Esophagus (tissue), 2 donors: ENCODE data around the gene PDE8B. TPM values are rescaled to one million over a fixed set of nuclear protein-coding genes. Genes with fewer than 3 reads are reported as not detected.

Experiments used
- H3K27ac ChIP-seq, 2 donors: one replicate each; pipeline ENCODE4 v1.5.1; 2013; ENCODE audit warnings: low read depth in 2 of 2, mild to moderate bottlenecking in 2 of 2, inconsistent platforms in 1 of 2, low read length in 1 of 2, moderate library complexity in 1 of 2
- H3K27me3 ChIP-seq, 2 donors: one replicate each; pipeline ENCODE4 v1.6.1; 2013; ENCODE audit warnings: low read length in 2 of 2, control low read depth in 1 of 2, mild to moderate bottlenecking in 1 of 2; ENCODE audit not compliant: insufficient read depth in 2 of 2, control insufficient read depth in 1 of 2
- H3K36me3 ChIP-seq, 2 donors: one replicate each; pipeline ENCODE4 v1.6.1; 2013; ENCODE audit warnings: low read length in 1 of 2; ENCODE audit not compliant: control insufficient read depth in 2 of 2, insufficient read depth in 2 of 2
- H3K4me1 ChIP-seq, 2 donors: one replicate each; pipeline ENCODE4 v1.6.1; 2013; ENCODE audit warnings: low read length in 1 of 2; ENCODE audit not compliant: control insufficient read depth in 2 of 2, insufficient read depth in 2 of 2
- H3K4me3 ChIP-seq, 2 donors: one replicate each; pipeline ENCODE4 v1.5.1; 2013; ENCODE audit warnings: low read length in 2 of 2, mild to moderate bottlenecking in 2 of 2, low read depth in 1 of 2, moderate library complexity in 1 of 2
- H3K9me3 ChIP-seq, 2 donors: one replicate each; pipeline ENCODE4 v1.6.1; 2013; ENCODE audit warnings: mild to moderate bottlenecking in 2 of 2, low read depth in 1 of 2, low read length in 1 of 2, moderate library complexity in 1 of 2; ENCODE audit not compliant: control insufficient read depth in 2 of 2, insufficient read depth in 1 of 2
- WGBS, 2 donors: extraction: QIAGEN DNeasy Blood & Tissue Kit; methylation state at CpG; one replicate each; pipeline ENCODE4 v1.1.7; 2013; 5-methylcytosine and 5-hydroxymethylcytosine counted together
- polyA plus RNA-seq, 2 donors: library from polyadenylated mRNA; stranded (reverse); fragments of 200-250 nt; gene quantifications; one replicate each; pipeline ENCODE4 v1.2.3, GENCODE V29; 2013
- donor health status: healthy with polysubstance abuse.
- donor health status: Bipolar disorder and iron deficiency.

Gene PDE8B
- polyA plus RNA-seq, 2 donors: 0.31 to 0.66 TPM

DNA sequence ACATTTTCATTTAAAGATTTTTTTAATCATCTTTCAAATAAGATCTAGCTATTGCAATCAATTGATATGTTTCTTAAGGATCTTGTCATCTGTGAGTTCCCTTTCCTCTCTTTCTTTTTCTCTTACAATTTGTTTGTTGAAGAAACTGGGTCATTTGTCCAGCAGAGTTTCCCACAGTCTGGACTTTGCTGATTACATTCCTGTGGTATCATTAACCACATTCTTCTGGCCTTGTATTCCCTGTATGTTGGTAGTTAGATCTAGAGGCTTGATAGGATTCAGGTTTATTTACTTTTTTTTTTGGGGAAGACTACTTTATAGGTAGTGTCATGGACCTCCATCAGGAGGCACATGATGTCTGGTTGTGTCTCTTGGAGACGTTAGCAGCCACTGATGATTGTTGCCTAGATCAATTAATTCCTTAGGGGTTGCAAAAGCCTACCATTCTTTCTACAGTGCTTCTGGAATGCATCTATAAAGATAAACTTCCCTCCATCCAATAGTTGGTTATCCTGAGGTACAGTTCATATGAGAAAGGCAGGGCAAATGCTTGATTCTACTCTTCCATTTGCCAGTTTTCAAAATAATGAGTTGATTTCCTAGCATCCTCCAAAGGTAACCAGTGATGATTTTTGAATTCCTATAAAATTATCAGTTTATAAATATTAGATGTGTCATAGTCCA lies 14.3 kb downstream of the PDE8B start:
- Histone ChIP-seq H3K27ac (no peak overlapping the region), H3K36me3 (no peaks in the 10 kb centered on the region), H3K4me1 (no peaks in the 10 kb centered on the region), H3K4me3 (no peak overlapping the region), H3K27me3 (peaks cover 0 to under 1% of the 10 kb centered on the region in 2 donors), H3K9me3 (peaks cover 0 to 2% of the 10 kb centered on the region in 2 donors)
- 48 to 59% methylated on average over 1 of the region's 1 CpG for WGBS, 2 donors

DNA sequence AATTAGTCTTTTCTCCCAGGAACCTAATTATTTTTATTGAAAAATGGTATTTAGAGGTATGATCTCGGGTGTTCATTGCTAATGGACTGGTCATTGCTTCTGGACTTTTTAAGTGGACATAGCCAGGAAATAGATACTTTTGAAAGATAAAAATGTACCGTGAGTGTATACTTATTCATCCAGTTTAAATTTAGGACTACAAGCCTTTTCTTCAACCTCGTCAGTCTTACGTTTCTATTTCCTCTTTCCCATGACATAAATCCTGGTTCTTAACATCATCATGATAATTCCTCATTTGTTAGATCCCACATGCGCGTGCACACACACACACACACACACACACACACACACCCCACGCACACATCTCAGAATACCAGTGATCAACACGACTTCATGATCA lies 15.1 kb downstream of the PDE8B start:
- WGBS, 2 donors: 72 to 78% methylated on average over 8 of the region's 8 CpGs
- H3K4me1 ChIP-seq: no peaks in the 10 kb centered on the region
- H3K4me3 ChIP-seq: no peak overlapping the region
- H3K27ac ChIP-seq: no peak overlapping the region
- no peaks in the 10 kb centered on the region for H3K36me3 ChIP-seq
- peaks cover 0 to 2% of the 10 kb centered on the region in 2 donors for H3K9me3 ChIP-seq
- no peaks in the 10 kb centered on the region for H3K27me3 ChIP-seq

DNA sequence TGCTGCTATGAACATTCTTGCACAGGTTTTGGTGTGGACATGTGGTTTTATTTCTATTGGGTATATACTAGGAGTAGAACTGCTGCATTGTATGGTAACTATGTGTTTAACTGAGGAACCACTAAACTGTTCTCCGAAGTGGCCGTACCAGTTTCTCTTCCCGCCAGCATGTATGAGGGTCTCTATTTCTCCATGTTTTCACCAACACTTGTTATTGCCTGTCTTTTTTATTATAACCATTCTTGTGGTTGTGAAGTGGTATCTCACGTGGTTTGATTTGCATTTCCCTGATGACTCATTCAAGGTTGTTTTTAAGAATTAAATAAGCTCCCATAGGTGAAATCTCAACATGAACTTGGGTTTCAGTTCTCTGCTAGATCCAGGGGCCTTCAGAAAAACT lies 19.4 kb downstream of the PDE8B start:
- 84 to 85% methylated on average over 4 of the region's 4 CpGs for WGBS, 2 donors
- peaks cover 0 to 3% of the 10 kb centered on the region in 2 donors for H3K27me3 ChIP-seq

DNA sequence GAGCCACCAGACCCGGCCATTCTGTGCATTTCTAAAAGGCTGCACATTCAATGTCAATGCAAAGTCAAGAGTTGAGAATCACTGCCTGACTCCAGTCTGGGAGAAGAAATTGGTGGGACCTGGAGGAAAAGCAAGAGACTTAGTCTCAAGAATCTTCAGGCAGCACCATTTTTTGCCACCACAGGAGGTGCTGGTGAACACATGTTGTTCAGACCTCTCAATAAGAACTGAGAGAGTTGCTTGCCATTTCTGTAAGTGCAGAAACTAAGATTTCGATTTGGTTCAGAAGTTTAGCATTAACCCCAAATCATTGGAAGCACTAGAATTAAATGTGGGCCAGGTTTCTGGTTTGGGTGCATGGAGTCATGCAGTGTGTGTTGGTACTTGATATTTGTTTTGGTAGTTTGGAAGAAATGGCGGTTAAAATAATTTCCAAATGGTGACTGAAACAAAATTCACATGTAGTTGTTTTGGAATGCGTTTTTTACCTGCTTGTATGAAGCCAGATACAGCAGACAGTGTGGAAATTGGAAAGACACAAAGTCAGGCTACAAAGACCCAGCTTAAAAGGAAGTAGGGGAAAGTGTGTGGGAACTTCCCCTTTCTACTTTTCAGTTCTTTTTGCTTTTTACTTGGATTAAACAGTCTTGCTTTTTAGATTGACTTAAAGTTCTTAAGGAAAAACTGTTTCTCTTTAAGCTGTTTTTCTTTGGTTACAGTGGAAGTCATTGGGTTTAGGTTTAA lies 20.4 kb downstream of the PDE8B start:
- Histone ChIP-seq H3K4me3 (no peak overlapping the region), H3K9me3 (no peaks in the 10 kb centered on the region), H3K27me3 (peaks cover 0 to 3% of the 10 kb centered on the region in 2 donors), H3K36me3 (no peaks in the 10 kb centered on the region), H3K4me1 (no peaks in the 10 kb centered on the region), H3K27ac (no peak overlapping the region)
- WGBS, 2 donors: 82 to 84% methylated on average over 4 of the region's 4 CpGs

More for the DNA sequence above, 19.4 kb downstream of the PDE8B start:
- Histone ChIP-seq H3K27ac (no peak overlapping the region), H3K4me1 (no peaks in the 10 kb centered on the region), H3K9me3 (no peaks in the 10 kb centered on the region), H3K36me3 (no peaks in the 10 kb centered on the region), H3K4me3 (no peak overlapping the region)

DNA sequence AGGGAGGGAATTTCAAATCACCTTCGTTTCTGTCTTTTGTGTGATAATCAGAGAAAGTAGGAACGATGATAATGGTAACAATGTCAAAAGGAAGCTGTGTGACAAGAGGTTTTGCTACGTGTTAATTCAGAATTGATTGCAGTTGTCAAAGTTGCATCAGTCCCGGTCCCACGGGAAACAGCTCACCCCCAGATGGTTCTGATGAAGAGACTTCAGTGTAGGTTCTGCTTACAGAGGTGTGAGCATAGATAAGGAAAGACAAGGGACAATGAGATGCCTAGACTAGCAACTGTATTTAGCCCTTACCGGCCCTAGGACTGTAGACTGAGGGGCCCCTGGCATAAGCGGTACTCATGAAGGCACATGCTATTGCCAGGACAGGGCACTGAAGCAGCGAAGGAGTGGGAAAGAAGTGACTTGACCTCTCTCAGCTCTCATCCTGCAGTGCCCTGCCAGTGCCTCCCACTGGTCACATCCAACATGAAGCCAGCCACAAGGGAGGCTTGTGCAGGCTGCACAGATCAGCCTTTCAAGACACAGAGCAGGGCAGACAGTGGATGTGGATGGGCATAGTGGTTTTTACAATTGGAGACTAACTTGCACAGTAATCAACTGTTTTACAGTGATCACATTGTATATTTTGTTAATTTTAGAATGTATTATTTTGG lies 21.1 kb downstream of the PDE8B start:
- Histone ChIP-seq H3K27ac (no peak overlapping the region), H3K27me3 (peaks cover 0 to 5% of the 10 kb centered on the region in 2 donors), H3K4me1 (no peaks in the 10 kb centered on the region), H3K9me3 (no peaks in the 10 kb centered on the region), H3K4me3 (no peak overlapping the region), H3K36me3 (no peaks in the 10 kb centered on the region)
- 53 to 55% methylated on average over 8 of the region's 8 CpGs for WGBS, 2 donors

DNA sequence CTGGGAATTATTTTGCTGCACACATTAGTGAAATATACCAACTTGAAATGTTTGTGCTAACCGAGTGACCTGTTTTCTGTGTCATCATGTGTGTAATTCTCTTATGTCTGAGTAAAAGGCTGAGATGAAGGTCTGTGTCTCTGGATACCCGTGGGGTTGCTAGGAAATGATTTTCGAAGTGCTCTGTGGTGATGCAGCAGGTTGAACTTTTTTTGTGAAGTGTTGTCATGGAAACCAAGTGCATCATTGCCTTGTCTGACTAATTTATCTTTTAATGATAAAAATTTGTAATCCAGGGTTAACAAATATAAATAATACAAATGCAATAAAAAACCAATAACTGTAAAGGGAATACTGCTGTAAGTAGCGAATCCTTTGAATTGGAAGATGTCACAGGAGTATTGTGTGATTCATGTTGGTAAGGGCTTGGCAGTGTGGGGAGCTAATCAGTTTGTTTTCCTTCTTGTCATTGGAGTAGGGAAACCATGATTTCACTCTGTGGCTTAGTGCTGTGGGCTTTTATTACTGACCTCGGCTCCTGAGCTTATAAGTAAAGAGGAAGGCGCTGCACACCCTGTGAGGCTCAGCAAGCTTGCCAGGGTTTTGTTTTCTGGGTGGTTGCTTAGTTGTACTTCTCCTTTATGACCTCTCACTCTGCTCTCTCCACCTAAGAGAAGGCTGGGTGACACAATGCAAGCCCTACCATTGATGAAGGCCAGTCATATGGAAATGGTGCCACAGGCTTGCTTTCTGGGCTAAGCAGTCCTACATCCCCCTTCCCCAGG lies 22.3 kb downstream of the PDE8B start:
- Histone ChIP-seq H3K27ac (no peak overlapping the region), H3K4me3 (no peak overlapping the region), H3K9me3 (no peaks in the 10 kb centered on the region), H3K4me1 (no peaks in the 10 kb centered on the region), H3K27me3 (peaks cover 0 to 5% of the 10 kb centered on the region in 2 donors), H3K36me3 (no peaks in the 10 kb centered on the region)
- 70 to 75% methylated on average over 6 of the region's 6 CpGs for WGBS, 2 donors

DNA sequence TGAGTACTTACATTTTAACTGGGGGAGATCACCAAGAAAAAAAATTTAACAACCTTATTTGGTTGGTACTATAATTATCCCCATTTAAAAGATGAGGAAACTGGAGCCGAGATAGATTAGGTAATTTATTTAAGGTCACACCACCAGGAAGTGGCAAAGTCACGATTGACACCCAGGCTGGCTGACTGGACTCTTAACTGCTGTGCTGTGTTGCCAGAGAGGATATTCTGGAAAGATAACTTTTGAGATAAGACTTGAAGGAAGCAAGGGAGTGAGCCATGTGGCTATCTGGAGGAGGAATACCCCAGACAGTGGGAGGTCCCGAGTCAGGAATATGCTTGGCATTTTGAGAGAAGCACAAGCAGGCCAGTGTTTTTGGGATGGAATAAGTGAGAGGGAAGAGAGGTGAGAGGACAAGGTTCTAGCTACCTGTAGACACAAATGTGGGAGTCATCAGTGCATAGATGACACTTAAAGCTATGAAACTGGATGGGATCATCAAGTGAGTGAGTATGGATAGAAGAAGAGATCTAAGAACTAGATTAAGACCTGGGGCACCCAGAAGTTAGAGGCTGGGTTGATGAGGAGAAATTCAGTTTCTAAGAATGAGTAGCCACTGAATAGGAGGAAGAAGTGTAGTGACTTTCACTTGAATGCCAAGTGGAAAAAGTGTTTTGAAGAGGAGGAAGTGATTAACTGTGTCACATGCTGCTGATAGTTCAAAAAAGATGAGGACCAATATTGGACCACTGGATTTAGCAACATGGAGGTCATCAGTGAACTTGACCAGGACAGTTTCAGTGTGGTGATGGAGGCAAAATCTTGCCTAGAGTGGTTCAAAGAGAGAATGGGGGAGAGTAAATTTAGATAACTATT lies 25.6 kb downstream of the PDE8B start:
- no peaks in the 10 kb centered on the region for H3K36me3 ChIP-seq
- no peak overlapping the region for H3K27ac ChIP-seq
- H3K27me3 ChIP-seq: peaks cover 0 to 5% of the 10 kb centered on the region in 2 donors
- no peaks in the 10 kb centered on the region for H3K9me3 ChIP-seq
- H3K4me1 ChIP-seq: no peaks in the 10 kb centered on the region
- WGBS, 2 donors: 69 to 76% methylated on average over 3 of the region's 3 CpGs
- H3K4me3 ChIP-seq: no peak overlapping the region

DNA sequence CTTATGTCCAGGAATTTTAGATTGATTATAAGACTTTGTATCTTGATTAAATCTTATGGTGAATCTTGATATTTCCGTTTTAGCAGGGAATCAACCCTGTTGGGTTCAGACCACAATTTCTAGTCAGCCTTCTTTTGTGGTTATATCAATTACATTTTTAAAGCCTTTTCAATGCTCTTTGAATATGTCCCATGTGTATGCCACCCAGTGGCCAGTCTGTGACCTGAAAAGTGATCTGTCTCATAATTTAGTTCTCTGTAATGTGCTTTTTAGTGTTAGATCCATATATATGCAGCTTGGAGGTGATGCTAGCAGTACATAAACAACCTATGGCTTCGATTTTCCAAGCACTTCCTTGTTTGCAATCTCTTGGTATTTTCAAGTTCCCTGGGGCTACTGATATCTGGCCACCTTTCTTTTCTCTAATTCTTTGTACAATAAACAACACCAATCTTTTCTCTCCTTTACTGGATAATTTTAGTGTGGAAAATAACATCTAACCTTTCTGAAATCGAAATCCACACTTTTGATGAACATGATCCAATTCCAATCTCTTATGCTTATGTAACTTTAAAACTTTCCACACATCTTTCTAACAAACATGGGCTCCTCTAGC lies 28.8 kb downstream of the PDE8B start:
- no peaks in the 10 kb centered on the region for H3K4me1 ChIP-seq
- H3K36me3 ChIP-seq: no peaks in the 10 kb centered on the region
- no peak overlapping the region for H3K4me3 ChIP-seq
- H3K9me3 ChIP-seq: no peaks in the 10 kb centered on the region
- 55 to 61% methylated on average over 3 of the region's 3 CpGs for WGBS, 2 donors
- peaks cover 0 to 2% of the 10 kb centered on the region in 2 donors for H3K27me3 ChIP-seq
- H3K27ac ChIP-seq: no peak overlapping the region
